HFF-Myc (cell line): Measurements from ENCODE around the gene SYNRG.

Experiments
- DNase-seq: peaks from one replicate; pipeline ENCODE4 v3.0.0-alpha.2; 2011; ENCODE audit warnings: low read depth; ENCODE audit errors: extremely low read depth
- H3K4me3 ChIP-seq: replicated peaks from 2 replicates; pipeline ENCODE4 v1.5.1; 2011; ENCODE audit warnings: low read depth, mild to moderate bottlenecking, control low read depth, low read length
- TF ChIP-seq, protein P1 (sequence below): IDR thresholded peaks from 2 replicates; pipeline ENCODE4 v1.5.1; 2012; ENCODE audit warnings: mild to moderate bottlenecking, low read depth, low read length, control low read depth; ENCODE audit errors: missing control alignments

The SYNRG gene

DNA sequence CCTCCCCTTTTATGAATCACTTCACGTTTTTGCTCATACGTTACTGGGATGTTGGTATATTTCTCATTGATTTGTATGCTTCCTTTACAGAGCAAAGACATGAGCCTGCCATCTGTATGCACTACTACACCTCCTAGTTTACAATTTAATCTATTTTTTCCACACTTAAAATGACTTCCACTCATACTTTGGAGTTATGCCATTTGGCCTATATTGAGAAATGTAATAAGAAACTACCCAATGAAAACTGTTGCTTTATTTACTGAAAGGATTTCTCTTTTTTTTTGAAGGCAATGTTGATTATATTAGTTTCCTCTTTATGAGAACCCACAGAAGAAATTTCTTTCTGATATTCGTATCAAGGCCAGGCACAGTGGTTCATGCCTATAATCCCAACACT lies 76.5 kb downstream of the SYNRG start:
- H3K4me3 ChIP-seq = no peak overlapping the region
- DNase-seq = no peak
- TF ChIP-seq, protein P1, sequence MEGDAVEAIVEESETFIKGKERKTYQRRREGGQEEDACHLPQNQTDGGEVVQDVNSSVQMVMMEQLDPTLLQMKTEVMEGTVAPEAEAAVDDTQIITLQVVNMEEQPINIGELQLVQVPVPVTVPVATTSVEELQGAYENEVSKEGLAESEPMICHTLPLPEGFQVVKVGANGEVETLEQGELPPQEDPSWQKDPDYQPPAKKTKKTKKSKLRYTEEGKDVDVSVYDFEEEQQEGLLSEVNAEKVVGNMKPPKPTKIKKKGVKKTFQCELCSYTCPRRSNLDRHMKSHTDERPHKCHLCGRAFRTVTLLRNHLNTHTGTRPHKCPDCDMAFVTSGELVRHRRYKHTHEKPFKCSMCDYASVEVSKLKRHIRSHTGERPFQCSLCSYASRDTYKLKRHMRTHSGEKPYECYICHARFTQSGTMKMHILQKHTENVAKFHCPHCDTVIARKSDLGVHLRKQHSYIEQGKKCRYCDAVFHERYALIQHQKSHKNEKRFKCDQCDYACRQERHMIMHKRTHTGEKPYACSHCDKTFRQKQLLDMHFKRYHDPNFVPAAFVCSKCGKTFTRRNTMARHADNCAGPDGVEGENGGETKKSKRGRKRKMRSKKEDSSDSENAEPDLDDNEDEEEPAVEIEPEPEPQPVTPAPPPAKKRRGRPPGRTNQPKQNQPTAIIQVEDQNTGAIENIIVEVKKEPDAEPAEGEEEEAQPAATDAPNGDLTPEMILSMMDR = no peak

DNA sequence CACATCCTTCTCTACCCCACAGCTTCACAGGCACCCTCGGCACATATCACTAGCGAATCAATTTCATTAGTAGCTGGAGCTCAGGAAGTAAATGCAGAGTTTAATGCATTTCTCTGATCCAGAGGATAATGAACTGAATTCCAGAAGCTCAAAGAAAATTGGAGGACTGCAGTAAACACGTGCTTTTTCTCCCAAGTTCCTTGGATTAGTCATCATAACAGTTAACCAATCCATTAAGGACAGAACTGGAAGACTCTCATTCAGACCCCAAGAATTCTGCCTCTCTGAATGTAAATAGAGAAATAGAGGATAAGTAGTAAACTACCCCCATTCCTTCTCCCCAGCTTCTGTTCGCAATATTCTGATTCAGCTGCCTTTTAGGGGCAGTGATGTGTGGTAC lies 78.8 kb downstream of the SYNRG start:
- H3K4me3 ChIP-seq = no peak overlapping the region
- TF ChIP-seq, protein P1 = no peak
- no peak for DNase-seq

DNA sequence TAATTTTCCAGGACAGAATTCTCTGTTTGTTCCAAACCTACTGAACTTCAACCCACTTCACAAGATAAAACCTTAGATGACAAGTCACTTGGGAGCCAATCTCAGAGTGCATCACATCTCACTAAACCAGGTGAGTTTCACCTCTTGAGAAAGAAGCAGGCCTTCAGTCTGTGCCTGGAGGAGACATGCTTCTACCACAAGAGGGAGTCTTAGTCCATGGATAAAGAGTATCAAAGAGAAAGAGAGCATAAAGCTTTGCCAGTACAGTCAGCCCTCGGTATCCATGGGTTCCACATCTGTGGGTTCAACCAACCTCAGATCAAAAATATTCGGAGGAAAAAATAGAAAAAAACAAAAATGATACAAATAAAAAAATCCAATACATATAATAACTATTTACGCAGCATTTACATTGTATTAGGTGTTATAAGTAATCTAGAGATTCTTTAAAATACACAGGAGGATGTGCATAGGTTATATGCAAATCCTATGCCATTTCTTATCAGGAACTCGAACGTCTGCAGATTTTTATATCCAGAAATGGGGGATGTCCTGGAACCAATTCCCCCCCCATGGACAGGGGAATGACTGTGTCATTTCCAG lies 81.9 kb downstream of the SYNRG start:
- TF ChIP-seq, protein P1 = peak; percentile 84
- DNase-seq = no peak
- H3K4me3 ChIP-seq = no peak overlapping the region

DNA sequence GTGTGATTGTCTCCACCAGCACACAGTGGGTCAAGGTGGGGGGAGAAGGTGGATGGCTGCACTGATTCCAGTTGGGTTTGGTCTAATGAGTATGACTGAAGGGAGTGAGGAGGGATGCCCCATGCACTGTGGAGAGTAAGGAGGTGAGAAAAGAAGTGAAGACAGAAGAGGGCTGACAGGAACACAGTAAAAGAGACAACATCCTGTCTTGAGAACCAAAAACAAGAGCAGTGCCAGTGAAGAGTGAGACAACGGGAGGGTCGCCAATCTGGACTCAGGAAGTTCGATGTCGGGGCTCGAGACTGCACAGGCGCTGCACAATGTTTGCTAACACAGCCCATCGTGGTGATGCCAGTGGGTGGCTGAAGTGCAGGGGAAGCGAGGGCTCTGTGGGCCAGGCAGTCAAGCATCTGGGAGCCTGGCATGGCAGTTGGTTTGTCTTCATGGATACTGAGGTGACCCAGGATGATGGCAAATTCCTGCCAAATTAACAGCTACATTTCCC lies 85.5 kb downstream of the SYNRG start:
- DNase-seq = no peak
- TF ChIP-seq, protein P1 = no peak
- no peak overlapping the region for H3K4me3 ChIP-seq

DNA sequence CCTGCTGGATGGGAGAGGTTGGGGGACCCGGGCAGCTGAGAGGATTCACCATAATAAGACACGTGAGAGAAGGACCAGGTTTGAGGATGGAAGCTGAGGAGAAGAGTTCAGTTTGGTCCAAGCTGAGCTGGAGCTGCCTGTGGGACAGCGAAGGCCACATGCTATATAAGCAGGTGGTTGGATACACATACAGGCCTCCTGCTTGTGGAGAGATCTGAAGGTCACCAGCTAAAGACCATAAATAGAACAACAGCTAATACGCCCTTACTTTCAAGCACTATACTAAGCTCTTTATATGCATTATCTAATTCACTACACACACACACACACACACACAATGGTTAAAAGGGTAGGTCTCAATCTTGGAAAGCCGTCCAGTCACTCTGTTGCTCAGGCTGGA lies 87.4 kb downstream of the SYNRG start:
- no peak for DNase-seq
- TF ChIP-seq, protein P1 = no peak
- H3K4me3 ChIP-seq = no peak overlapping the region

DNA sequence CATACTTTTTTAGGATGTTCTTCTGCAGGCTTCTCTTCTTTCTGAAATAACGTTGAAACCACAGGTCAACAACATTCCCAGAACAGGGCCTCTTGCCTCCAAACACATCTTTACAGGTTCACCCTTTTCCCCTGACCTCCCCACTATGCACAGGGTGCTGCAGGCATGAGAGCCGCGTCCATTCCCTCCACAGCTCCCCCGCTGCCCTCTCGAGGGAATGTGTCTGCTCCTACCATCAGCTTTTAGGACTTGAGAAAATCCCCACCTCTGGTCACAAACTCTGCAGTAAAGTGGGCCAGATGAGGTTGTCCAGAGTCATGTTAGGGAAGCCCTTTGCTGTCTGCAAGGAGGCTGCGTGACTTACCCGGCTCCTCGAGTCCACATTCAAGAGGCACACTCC lies 89.0 kb downstream of the SYNRG start:
- no peak for DNase-seq
- TF ChIP-seq, protein P1 = no peak
- H3K4me3 ChIP-seq = no peak overlapping the region
